GM23338 (cell line): ENCODE measurements around the gene SEC23A.

Source experiments
- CTCF ChIP-seq, 2 experiments: fragments of 200-600 bp in 1 of 2; sonication (generic) in 1 of 2; conservative IDR thresholded peaks; 2 replicates each; pipeline versions ENCODE4 v1.5.1 to v1.6.1; 2016 to 2017; ENCODE audit warnings: antibody characterized with exemption in 2 of 2, low read depth in 2 of 2, mild to moderate bottlenecking in 2 of 2, moderate library complexity in 1 of 2
- EZH2 ChIP-seq: fragments of 200-600 bp; sonication (generic); IDR thresholded peaks from one replicate; pipeline ENCODE4 v1.8.0; 2017; ENCODE audit warnings: antibody characterized with exemption, mild to moderate bottlenecking, low read depth; ENCODE audit not compliant: unreplicated experiment

- TF ChIP-seq CTCF (conservative IDR thresholded peaks at IDR 0.05; ENCODE audit: low read depth in 2 of 2) (no peak), EZH2 (no peak)
These were observed 5.8 kb upstream of the SEC23A start for GRCh38 chr14:39108791-39109190.
